Measurements from ENCODE around the gene APOA5. TPM values are rescaled to one million over a fixed set of nuclear protein-coding genes. Genes with fewer than 3 reads are reported as not detected.
"Not testable (repeated sequence)": the region's sequence is repeated elsewhere in the genome, so short reads cannot be mapped to it uniquely, and the experiment has no call there.

The APOA5 gene
- polyA plus RNA-seq, 4 donors: 0.22 to 0.43 TPM; not detected in 2

DNA sequence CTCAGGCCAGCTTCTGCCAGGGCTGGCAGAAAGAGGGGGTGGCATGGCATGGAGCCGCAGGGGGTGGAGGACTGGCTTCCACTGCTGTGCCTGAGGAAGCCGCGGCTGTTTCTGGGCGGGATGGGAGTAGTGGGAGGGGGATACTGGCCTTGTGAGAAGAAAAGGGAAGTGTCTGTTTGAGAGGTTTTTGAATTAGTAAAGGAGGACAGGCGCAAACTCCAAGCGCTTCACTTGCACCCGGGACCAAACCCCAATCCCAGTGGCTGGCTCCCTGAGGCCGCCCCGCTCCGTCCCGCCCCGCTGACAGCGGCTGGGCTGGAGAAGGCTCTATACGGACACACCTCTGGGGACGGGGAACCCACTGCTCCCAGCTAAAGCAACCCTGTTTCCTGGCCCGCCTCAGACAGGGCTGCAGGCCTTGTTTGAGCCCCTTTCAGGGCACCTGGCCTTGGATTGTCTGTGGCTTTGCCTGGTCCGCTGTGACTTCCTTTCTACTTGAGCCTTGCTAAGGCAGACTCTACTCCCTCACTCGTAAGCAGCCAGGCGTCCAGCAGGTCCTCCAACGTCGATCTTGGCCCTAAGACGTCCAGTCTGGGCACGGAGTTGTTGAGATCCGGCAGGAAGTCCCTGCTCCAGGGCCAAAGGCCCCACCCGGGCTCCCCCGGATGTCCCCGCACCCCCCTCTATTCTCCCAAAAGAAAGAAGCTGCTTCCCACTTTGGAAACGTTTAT, 43.5 kb upstream of the APOA5 start:
- Histone ChIP-seq H3K36me3 (ENCODE audit: control insufficient read depth in 3 of 3, insufficient read depth in 2 of 3, low read depth in 1 of 3, low read length in 3 of 3) (peaks cover 0 to 51% (median 0%) of the 10 kb centered on the region in 3 donors), H3K4me3 (ENCODE audit: low read depth in 1 of 3, low read length in 3 of 3) (peak overlapping the region in 2 of 3 donors; percentile 53 to 69), H3K4me1 (ENCODE audit: control insufficient read depth in 3 of 3, insufficient read depth in 2 of 3, low read depth in 1 of 3, low read length in 2 of 3) (peaks cover 0 to 74% (median 5%) of the 10 kb centered on the region in 3 donors), H3K27ac (ENCODE audit: low read depth in 1 of 3, low read length in 2 of 3) (peak overlapping the region; percentile 75 to 94 (median 93)), H3K27me3 (ENCODE audit: control insufficient read depth in 3 of 3, insufficient read depth in 3 of 3, low read length in 3 of 3) (no peaks in the 10 kb centered on the region), H3K9me3 (ENCODE audit: control insufficient read depth in 2 of 2, insufficient read depth in 1 of 2, low read depth in 1 of 2, low read length in 1 of 2) (no peaks in the 10 kb centered on the region)
- FAIRE-seq (no peak), DNase-seq (peak in 1 of 2 donors; percentile 55)
- 45 to 80% (median 68%) methylated on average over 27 to 28 of the region's 28 CpGs for WGBS, 3 donors

DNA sequence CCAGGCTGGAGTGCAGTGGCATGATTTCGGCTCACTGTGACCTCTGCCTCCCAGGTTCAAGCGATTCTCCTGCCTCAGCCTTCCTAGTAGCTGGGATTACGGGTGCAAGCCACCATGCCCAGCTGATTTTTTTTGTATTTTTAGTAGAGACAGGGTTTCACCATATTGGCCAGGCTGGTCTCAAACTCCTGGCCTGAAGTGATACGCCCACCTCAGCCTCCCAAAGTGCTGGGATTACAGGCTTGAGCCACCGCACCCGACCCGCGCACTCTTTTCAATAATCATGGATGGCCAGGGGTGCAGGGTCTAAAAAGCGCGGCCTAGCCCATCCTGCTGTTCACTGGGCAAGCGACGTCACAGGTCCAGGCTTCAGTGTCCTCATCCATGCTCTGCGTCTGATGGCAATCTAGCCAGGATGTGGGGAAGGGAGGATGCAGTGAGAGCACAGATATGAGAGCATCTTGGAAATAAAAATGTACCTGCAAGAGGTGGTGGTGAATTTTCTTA, 42.9 kb upstream of the APOA5 start:
- Histone ChIP-seq H3K36me3 (ENCODE audit: control insufficient read depth in 3 of 3, insufficient read depth in 2 of 3, low read depth in 1 of 3, low read length in 3 of 3) (peaks cover 0 to 51% (median 0%) of the 10 kb centered on the region in 3 donors), H3K4me1 (ENCODE audit: control insufficient read depth in 3 of 3, insufficient read depth in 2 of 3, low read depth in 1 of 3, low read length in 2 of 3) (peaks cover under 1 to 75% (median 5%) of the 10 kb centered on the region in 3 donors), H3K4me3 (ENCODE audit: low read depth in 1 of 3, low read length in 3 of 3) (peak overlapping the region in 1 of 3 donors; percentile 69), H3K27ac (ENCODE audit: low read depth in 1 of 3, low read length in 2 of 3) (peak overlapping the region; percentile 75 to 94 (median 93))
- WGBS, 3 donors: 78 to 84% (median 84%) methylated on average over 13 of the region's 13 CpGs
- peak in 1 of 2 donors; percentile 39 for DNase-seq
- not testable (repeated sequence) for H3K9me3 ChIP-seq (ENCODE audit: control insufficient read depth in 2 of 2, insufficient read depth in 1 of 2, low read depth in 1 of 2, low read length in 1 of 2); FAIRE-seq; H3K27me3 ChIP-seq (ENCODE audit: control insufficient read depth in 3 of 3, insufficient read depth in 3 of 3, low read length in 3 of 3)

DNA sequence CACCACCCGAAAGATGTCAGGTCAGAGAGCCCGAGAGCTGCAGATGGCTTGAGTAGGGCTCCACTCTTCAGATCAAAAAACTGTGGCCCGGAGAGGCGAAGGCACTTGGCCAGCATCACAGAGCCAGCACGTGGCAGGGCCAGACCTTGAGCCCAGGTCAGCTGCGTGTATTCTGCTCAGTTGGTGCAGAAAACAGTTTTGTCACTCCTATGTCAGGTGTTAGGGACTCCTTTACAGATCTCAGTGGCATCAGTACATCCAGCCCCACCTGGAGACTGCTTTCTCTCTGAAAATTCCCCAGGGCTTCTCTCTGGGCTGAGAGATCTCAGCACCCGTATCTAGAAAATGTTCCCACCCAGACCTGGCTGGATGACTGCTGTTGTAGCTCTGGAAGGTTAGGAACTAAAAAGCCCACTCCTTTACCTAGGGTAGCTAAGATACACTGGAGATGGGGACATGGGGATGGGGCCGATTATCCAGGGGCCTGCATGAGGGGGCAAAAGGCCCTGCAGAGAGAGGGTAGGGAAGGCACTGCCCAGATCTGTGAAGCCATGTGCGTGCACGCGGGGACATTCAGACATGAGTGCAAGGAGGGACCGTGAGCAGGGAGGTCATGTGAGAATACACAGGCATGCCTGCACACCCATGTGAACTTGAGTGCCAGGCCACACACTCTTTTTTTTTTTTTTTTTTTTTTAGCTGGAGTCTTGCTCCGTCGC, 42.3 kb upstream of the APOA5 start:
- Histone ChIP-seq H3K36me3 (ENCODE audit: control insufficient read depth in 3 of 3, insufficient read depth in 2 of 3, low read depth in 1 of 3, low read length in 3 of 3) (peaks cover 0 to 51% (median 0%) of the 10 kb centered on the region in 3 donors), H3K9me3 (ENCODE audit: control insufficient read depth in 2 of 2, insufficient read depth in 1 of 2, low read depth in 1 of 2, low read length in 1 of 2) (no peaks in the 10 kb centered on the region), H3K27ac (ENCODE audit: low read depth in 1 of 3, low read length in 2 of 3) (peak overlapping the region in 2 of 3 donors; percentile 68 to 93), H3K4me1 (ENCODE audit: control insufficient read depth in 3 of 3, insufficient read depth in 2 of 3, low read depth in 1 of 3, low read length in 2 of 3) (peaks cover 4 to 73% (median 7%) of the 10 kb centered on the region in 3 donors), H3K4me3 (ENCODE audit: low read depth in 1 of 3, low read length in 3 of 3) (no peak overlapping the region), H3K27me3 (ENCODE audit: control insufficient read depth in 3 of 3, insufficient read depth in 3 of 3, low read length in 3 of 3) (no peaks in the 10 kb centered on the region)
- 74 to 91% (median 77%) methylated on average over 14 of the region's 14 CpGs for WGBS, 3 donors
- no peak for FAIRE-seq
- peak in 1 of 2 donors; percentile 47 for DNase-seq

DNA sequence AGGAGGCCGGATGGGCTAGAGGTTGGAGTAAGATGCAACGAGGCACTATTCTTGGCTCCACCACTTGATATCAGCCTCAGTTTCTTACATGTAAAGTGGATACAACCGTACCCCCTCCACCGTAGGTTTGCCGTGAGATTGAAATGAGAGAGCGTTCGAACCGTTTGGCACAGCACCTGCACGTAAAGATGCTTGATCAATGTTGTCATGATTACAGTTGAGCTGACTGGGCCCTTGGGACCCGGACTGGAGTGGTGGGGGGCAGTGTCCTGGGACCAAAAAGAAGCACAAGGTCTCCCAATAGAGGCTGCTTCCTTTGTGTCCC, 41.8 kb upstream of the APOA5 start:
- DNase-seq: peak in 1 of 2 donors; percentile 5
- Histone ChIP-seq H3K4me1 (ENCODE audit: control insufficient read depth in 3 of 3, insufficient read depth in 2 of 3, low read depth in 1 of 3, low read length in 2 of 3) (peaks cover 5 to 73% (median 7%) of the 10 kb centered on the region in 3 donors), H3K4me3 (ENCODE audit: low read depth in 1 of 3, low read length in 3 of 3) (no peak overlapping the region), H3K9me3 (ENCODE audit: control insufficient read depth in 2 of 2, insufficient read depth in 1 of 2, low read depth in 1 of 2, low read length in 1 of 2) (no peaks in the 10 kb centered on the region), H3K36me3 (ENCODE audit: control insufficient read depth in 3 of 3, insufficient read depth in 2 of 3, low read depth in 1 of 3, low read length in 3 of 3) (peaks cover 0 to 51% (median 0%) of the 10 kb centered on the region in 3 donors), H3K27ac (ENCODE audit: low read depth in 1 of 3, low read length in 2 of 3) (peak overlapping the region in 2 of 3 donors; percentile 68 to 93), H3K27me3 (ENCODE audit: control insufficient read depth in 3 of 3, insufficient read depth in 3 of 3, low read length in 3 of 3) (no peaks in the 10 kb centered on the region)
- FAIRE-seq: no peak
- 88 to 94% (median 90%) methylated on average over 10 of the region's 10 CpGs for WGBS, 3 donors

DNA sequence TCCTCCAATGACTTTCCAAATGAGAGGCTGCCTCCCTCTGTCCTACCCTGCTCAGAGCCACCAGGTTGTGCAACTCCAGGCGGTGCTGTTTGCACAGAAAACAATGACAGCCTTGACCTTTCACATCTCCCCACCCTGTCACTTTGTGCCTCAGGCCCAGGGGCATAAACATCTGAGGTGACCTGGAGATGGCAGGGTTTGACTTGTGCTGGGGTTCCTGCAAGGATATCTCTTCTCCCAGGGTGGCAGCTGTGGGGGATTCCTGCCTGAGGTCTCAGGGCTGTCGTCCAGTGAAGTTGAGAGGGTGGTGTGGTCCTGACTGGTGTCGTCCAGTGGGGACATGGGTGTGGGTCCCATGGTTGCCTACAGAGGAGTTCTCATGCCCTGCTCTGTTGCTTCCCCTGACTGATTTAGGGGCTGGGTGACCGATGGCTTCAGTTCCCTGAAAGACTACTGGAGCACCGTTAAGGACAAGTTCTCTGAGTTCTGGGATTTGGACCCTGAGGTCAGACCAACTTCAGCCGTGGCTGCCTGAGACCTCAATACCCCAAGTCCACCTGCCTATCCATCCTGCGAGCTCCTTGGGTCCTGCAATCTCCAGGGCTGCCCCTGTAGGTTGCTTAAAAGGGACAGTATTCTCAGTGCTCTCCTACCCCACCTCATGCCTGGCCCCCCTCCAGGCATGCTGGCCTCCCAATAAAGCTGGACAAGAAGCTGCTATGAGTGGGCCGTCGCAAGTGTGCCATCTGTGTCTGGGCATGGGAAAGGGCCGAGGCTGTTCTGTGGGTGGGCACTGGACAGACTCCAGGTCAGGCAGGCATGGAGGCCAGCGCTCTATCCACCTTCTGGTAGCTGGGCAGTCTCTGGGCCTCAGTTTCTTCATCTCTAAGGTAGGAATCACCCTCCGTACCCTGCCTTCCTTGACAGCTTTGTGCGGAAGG, 40.9 kb upstream of the APOA5 start:
- FAIRE-seq: no peak
- Histone ChIP-seq H3K27ac (ENCODE audit: low read depth in 1 of 3, low read length in 2 of 3) (peak overlapping the region in 2 of 3 donors; percentile 68 to 93), H3K4me1 (ENCODE audit: control insufficient read depth in 3 of 3, insufficient read depth in 2 of 3, low read depth in 1 of 3, low read length in 2 of 3) (peaks cover 5 to 73% (median 6%) of the 10 kb centered on the region in 3 donors), H3K36me3 (ENCODE audit: control insufficient read depth in 3 of 3, insufficient read depth in 2 of 3, low read depth in 1 of 3, low read length in 3 of 3) (peaks cover 0 to 51% (median 0%) of the 10 kb centered on the region in 3 donors), H3K9me3 (ENCODE audit: control insufficient read depth in 2 of 2, insufficient read depth in 1 of 2, low read depth in 1 of 2, low read length in 1 of 2) (no peaks in the 10 kb centered on the region), H3K4me3 (ENCODE audit: low read depth in 1 of 3, low read length in 3 of 3) (peak overlapping the region in 2 of 3 donors; percentile 33 to 34), H3K27me3 (ENCODE audit: control insufficient read depth in 3 of 3, insufficient read depth in 3 of 3, low read length in 3 of 3) (no peaks in the 10 kb centered on the region)
- peak; percentile 27 to 58 for DNase-seq
- 71 to 78% (median 74%) methylated on average over 13 of the region's 13 CpGs for WGBS, 3 donors

DNA sequence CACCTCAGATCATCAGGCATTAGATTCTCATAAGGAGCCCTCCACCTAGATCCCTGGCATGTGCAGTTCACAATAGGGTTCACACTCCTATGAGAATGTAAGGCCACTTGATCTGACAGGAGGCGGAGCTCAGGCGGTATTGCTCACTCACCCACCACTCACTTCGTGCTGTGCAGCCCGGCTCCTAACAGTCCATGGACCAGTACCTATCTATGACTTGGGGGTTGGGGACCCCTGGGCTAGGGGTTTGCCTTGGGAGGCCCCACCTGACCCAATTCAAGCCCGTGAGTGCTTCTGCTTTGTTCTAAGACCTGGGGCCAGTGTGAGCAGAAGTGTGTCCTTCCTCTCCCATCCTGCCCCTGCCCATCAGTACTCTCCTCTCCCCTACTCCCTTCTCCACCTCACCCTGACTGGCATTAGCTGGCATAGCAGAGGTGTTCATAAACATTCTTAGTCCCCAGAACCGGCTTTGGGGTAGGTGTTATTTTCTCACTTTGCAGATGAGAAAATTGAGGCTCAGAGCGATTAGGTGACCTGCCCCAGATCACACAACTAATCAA, 40.2 kb upstream of the APOA5 start:
- FAIRE-seq: no peak
- peaks cover 5 to 73% (median 11%) of the 10 kb centered on the region in 3 donors for H3K4me1 ChIP-seq (ENCODE audit: control insufficient read depth in 3 of 3, insufficient read depth in 2 of 3, low read depth in 1 of 3, low read length in 2 of 3)

DNA sequence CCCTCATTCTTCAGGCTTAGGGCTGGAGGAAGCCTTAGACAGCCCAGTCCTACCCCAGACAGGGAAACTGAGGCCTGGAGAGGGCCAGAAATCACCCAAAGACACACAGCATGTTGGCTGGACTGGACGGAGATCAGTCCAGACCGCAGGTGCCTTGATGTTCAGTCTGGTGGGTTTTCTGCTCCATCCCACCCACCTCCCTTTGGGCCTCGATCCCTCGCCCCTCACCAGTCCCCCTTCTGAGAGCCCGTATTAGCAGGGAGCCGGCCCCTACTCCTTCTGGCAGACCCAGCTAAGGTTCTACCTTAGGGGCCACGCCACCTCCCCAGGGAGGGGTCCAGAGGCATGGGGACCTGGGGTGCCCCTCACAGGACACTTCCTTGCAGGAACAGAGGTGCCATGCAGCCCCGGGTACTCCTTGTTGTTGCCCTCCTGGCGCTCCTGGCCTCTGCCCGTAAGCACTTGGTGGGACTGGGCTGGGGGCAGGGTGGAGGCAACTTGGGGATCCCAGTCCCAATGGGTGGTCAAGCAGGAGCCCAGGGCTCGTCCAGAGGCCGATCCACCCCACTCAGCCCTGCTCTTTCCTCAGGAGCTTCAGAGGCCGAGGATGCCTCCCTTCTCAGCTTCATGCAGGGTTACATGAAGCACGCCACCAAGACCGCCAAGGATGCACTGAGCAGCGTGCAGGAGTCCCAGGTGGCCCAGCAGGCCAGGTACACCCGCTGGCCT, 38.7 kb upstream of the APOA5 start:
- Histone ChIP-seq H3K4me3 (ENCODE audit: low read depth in 1 of 3, low read length in 3 of 3) (peak overlapping the region in 2 of 3 donors; percentile 45 to 47), H3K27ac (ENCODE audit: low read depth in 1 of 3, low read length in 2 of 3) (peak overlapping the region in 2 of 3 donors; percentile 93 to 99), H3K9me3 (ENCODE audit: control insufficient read depth in 2 of 2, insufficient read depth in 1 of 2, low read depth in 1 of 2, low read length in 1 of 2) (no peaks in the 10 kb centered on the region), H3K36me3 (ENCODE audit: control insufficient read depth in 3 of 3, insufficient read depth in 2 of 3, low read depth in 1 of 3, low read length in 3 of 3) (peaks cover 0 to 31% (median 0%) of the 10 kb centered on the region in 3 donors), H3K4me1 (ENCODE audit: control insufficient read depth in 3 of 3, insufficient read depth in 2 of 3, low read depth in 1 of 3, low read length in 2 of 3) (peaks cover 5 to 75% (median 11%) of the 10 kb centered on the region in 3 donors), H3K27me3 (ENCODE audit: control insufficient read depth in 3 of 3, insufficient read depth in 3 of 3, low read length in 3 of 3) (no peaks in the 10 kb centered on the region)
- no peak for FAIRE-seq
- DNase-seq: peak in 1 of 2 donors; percentile 13
- WGBS, 3 donors: 87 to 94% (median 93%) methylated on average over 14 to 17 of the region's 17 CpGs

More for the DNA sequence above, 40.2 kb upstream of the APOA5 start:
- Histone ChIP-seq H3K9me3 (ENCODE audit: control insufficient read depth in 2 of 2, insufficient read depth in 1 of 2, low read depth in 1 of 2, low read length in 1 of 2) (no peaks in the 10 kb centered on the region), H3K36me3 (ENCODE audit: control insufficient read depth in 3 of 3, insufficient read depth in 2 of 3, low read depth in 1 of 3, low read length in 3 of 3) (peaks cover 0 to 46% (median 0%) of the 10 kb centered on the region in 3 donors), H3K27ac (ENCODE audit: low read depth in 1 of 3, low read length in 2 of 3) (peak overlapping the region in 2 of 3 donors; percentile 68 to 93), H3K4me3 (ENCODE audit: low read depth in 1 of 3, low read length in 3 of 3) (peak overlapping the region in 2 of 3 donors; percentile 33 to 34), H3K27me3 (ENCODE audit: control insufficient read depth in 3 of 3, insufficient read depth in 3 of 3, low read length in 3 of 3) (no peaks in the 10 kb centered on the region)
- DNase-seq: no peak
- WGBS, 3 donors: 76 to 87% (median 80%) methylated on average over 7 of the region's 7 CpGs

Data from small intestine (tissue), 7 donors.